ENCODE results near the gene GPC6.

- TF ChIP-seq, protein P1, sequence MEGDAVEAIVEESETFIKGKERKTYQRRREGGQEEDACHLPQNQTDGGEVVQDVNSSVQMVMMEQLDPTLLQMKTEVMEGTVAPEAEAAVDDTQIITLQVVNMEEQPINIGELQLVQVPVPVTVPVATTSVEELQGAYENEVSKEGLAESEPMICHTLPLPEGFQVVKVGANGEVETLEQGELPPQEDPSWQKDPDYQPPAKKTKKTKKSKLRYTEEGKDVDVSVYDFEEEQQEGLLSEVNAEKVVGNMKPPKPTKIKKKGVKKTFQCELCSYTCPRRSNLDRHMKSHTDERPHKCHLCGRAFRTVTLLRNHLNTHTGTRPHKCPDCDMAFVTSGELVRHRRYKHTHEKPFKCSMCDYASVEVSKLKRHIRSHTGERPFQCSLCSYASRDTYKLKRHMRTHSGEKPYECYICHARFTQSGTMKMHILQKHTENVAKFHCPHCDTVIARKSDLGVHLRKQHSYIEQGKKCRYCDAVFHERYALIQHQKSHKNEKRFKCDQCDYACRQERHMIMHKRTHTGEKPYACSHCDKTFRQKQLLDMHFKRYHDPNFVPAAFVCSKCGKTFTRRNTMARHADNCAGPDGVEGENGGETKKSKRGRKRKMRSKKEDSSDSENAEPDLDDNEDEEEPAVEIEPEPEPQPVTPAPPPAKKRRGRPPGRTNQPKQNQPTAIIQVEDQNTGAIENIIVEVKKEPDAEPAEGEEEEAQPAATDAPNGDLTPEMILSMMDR (IDR thresholded peaks at IDR 0.05): no peak
- TF ChIP-seq POLR2A (IDR thresholded peaks at IDR 0.05) (no peak), POLR2AphosphoS5 (IDR thresholded peaks at IDR 0.05) (no peak), EP300 (IDR thresholded peaks at IDR 0.05) (no peak)
Observed at GRCh38 chr13:94312511-94313216, 1086.1 kb downstream of the GPC6 start.
